22Rv1 (cell line): ENCODE data around the gene KMT2B.

ENCODE experiments used
- ZFX ChIP-seq: fragments of 450-650 bp; IDR thresholded peaks from 2 replicates; pipeline ENCODE4 v1.6.1; 2017; ENCODE audit warnings: antibody characterized with exemption, borderline replicate concordance
- TF ChIP-seq, protein P1 (sequence below): fragments of 450-650 bp; IDR thresholded peaks from 2 replicates; pipeline ENCODE4 v1.5.1; 2017; ENCODE audit warnings: mild to moderate bottlenecking

DNA sequence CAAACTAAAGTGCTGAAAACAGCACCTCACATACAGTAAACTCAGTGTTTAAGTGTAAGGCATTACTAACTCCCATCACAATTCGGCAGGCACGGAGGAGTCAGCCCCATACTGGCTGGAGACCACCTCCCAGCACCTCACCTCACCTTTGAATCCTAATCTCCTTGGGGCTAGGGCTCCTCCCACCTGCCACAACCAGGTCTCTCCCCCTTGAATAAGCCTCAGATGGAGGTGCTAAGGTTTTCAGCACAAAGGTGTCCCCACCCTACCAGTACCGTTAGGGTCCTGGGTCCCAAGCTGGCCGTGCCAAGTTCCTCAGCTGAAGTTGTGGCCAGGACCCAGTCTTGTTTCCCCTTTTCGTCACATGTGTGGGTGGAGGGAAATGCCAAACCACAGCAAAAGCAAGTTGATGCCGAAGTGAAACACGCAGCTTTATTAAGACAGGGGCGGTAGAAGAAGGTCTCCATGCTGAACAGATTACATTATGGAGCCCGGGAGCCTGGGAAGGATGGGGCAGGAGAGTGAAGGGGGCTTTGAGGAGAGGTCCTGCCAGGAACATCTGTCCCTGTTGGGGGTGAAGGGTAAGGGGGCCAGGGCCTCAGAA is 24.4 kb downstream of the KMT2B start, which contains the start of gene IGFLR1:
- TF ChIP-seq, protein P1, sequence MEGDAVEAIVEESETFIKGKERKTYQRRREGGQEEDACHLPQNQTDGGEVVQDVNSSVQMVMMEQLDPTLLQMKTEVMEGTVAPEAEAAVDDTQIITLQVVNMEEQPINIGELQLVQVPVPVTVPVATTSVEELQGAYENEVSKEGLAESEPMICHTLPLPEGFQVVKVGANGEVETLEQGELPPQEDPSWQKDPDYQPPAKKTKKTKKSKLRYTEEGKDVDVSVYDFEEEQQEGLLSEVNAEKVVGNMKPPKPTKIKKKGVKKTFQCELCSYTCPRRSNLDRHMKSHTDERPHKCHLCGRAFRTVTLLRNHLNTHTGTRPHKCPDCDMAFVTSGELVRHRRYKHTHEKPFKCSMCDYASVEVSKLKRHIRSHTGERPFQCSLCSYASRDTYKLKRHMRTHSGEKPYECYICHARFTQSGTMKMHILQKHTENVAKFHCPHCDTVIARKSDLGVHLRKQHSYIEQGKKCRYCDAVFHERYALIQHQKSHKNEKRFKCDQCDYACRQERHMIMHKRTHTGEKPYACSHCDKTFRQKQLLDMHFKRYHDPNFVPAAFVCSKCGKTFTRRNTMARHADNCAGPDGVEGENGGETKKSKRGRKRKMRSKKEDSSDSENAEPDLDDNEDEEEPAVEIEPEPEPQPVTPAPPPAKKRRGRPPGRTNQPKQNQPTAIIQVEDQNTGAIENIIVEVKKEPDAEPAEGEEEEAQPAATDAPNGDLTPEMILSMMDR: no peak
- TF ChIP-seq ZFX: no peak
